ENCODE results near the gene TNFRSF14. TPM values are rescaled to one million over a fixed set of nuclear protein-coding genes. Genes with fewer than 3 reads are reported as not detected.

TNFRSF14 gene
- total and polyA plus RNA-seq, 2 of the 13 experiments (the other 11 are each of a cell fraction or from before 2014, with no cell fraction given) = 11.9 to 49.9 TPM

DNA sequence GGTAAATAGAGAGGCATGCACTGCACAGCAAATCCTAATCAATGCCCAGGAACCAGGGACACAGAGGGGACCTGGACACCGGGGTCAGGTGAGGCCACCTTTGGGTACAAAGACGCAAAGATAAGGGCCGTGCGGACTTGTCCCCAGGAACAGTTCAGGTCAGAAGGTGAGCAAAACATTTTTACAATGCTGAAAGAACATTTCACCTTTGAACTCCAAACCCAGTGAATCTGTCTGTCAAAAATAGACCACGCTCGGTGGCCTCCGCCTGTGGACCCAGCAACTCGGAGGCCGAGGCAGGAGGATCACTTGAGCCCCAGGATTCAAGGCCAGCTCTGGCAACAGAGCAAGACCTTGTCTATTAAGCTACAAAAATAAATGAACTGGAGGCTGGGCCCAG is 15.2 kb downstream of the TNFRSF14 start (continued):
- TF ChIP-seq POLR2AphosphoS5 (IDR thresholded peaks at IDR 0.05; ENCODE audit: low read depth, low read length) = no peak
- TF ChIP-seq, protein P1, sequence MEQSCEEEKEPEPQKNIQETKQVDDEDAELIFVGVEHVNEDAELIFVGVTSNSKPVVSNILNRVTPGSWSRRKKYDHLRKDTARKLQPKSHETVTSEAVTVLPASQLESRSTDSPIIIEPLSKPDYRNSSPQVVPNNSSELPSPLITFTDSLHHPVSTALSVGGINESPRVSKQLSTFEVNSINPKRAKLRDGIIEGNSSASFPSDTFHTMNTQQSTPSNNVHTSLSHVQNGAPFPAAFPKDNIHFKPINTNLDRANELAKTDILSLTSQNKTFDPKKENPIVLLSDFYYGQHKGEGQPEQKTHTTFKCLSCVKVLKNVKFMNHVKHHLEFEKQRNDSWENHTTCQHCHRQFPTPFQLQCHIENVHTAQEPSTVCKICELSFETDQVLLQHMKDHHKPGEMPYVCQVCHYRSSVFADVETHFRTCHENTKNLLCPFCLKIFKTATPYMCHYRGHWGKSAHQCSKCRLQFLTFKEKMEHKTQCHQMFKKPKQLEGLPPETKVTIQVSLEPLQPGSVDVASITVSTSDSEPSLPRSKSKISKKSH (CRISPR knock-in tag; IDR thresholded peaks at IDR 0.05; ENCODE audit: borderline replicate concordance) = no peak
- no peak for TF ChIP-seq JUN (CRISPR knock-in tag; IDR thresholded peaks at IDR 0.05)
- TF ChIP-seq, protein P2, sequence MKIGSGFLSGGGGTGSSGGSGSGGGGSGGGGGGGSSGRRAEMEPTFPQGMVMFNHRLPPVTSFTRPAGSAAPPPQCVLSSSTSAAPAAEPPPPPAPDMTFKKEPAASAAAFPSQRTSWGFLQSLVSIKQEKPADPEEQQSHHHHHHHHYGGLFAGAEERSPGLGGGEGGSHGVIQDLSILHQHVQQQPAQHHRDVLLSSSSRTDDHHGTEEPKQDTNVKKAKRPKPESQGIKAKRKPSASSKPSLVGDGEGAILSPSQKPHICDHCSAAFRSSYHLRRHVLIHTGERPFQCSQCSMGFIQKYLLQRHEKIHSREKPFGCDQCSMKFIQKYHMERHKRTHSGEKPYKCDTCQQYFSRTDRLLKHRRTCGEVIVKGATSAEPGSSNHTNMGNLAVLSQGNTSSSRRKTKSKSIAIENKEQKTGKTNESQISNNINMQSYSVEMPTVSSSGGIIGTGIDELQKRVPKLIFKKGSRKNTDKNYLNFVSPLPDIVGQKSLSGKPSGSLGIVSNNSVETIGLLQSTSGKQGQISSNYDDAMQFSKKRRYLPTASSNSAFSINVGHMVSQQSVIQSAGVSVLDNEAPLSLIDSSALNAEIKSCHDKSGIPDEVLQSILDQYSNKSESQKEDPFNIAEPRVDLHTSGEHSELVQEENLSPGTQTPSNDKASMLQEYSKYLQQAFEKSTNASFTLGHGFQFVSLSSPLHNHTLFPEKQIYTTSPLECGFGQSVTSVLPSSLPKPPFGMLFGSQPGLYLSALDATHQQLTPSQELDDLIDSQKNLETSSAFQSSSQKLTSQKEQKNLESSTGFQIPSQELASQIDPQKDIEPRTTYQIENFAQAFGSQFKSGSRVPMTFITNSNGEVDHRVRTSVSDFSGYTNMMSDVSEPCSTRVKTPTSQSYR (CRISPR knock-in tag; IDR thresholded peaks at IDR 0.05; ENCODE audit: borderline replicate concordance) = no peak
- no peak for TF ChIP-seq BORCS8-MEF2B (CRISPR knock-in tag; IDR thresholded peaks at IDR 0.05)
- no peak for TF ChIP-seq ZNF703 (CRISPR knock-in tag; IDR thresholded peaks at IDR 0.05; ENCODE audit: borderline replicate concordance)
- TF ChIP-seq CREB1 (IDR thresholded peaks at IDR 0.05) = no peak
- no peak for TF ChIP-seq CREB1 (CRISPR knock-in tag; IDR thresholded peaks at IDR 0.05)
- TF ChIP-seq ZNF234 (CRISPR knock-in tag; conservative IDR thresholded peaks at IDR 0.05) = no peak
- TF ChIP-seq, protein P3, sequence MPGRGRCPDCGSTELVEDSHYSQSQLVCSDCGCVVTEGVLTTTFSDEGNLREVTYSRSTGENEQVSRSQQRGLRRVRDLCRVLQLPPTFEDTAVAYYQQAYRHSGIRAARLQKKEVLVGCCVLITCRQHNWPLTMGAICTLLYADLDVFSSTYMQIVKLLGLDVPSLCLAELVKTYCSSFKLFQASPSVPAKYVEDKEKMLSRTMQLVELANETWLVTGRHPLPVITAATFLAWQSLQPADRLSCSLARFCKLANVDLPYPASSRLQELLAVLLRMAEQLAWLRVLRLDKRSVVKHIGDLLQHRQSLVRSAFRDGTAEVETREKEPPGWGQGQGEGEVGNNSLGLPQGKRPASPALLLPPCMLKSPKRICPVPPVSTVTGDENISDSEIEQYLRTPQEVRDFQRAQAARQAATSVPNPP (CRISPR knock-in tag; IDR thresholded peaks at IDR 0.05) = no peak
- TF ChIP-seq ZNF318 (CRISPR knock-in tag; IDR thresholded peaks at IDR 0.05) = no peak
- TF ChIP-seq PRPF4 (IDR thresholded peaks at IDR 0.05; ENCODE audit: low read depth, low read length, poor library complexity, severe bottlenecking) = no peak
- TF ChIP-seq ZFAT (CRISPR knock-in tag; conservative IDR thresholded peaks at IDR 0.05) = no peak
- no peak for TF ChIP-seq TBX3 (IDR thresholded peaks at IDR 0.05; ENCODE audit: borderline replicate concordance)
- TF ChIP-seq PAX8 (CRISPR knock-in tag; IDR thresholded peaks at IDR 0.05; ENCODE audit: borderline replicate concordance) = no peak

All from HepG2 (cell line).